GM06990 (cell line): ENCODE data around the gene CCR5AS.
A peak's percentile ranks its signal among the peaks of the same experiment; 100 is the strongest.

Experiments
- DNase-seq: peaks from one replicate; pipeline ENCODE4 v3.0.0-alpha.2; 2011; ENCODE audit not compliant: insufficient read length; ENCODE audit errors: extremely low read depth
- H3K27me3 ChIP-seq: replicated peaks from 2 replicates; pipeline ENCODE4 v1.6.0; 2011; ENCODE audit warnings: low read length; ENCODE audit not compliant: control insufficient read depth, insufficient read depth
- H3K36me3 ChIP-seq: 2 replicates; pipeline ENCODE4 v1.5.1; 2011; ENCODE audit warnings: low read length; ENCODE audit not compliant: control insufficient read depth, insufficient read depth
- H3K4me3 ChIP-seq: replicated peaks from 2 replicates; pipeline ENCODE4 v1.5.1; 2011; ENCODE audit warnings: low read depth, mild to moderate bottlenecking, control low read depth, low read length
- CTCF ChIP-seq: IDR thresholded peaks from 2 replicates; pipeline ENCODE4 v1.5.1; 2011; ENCODE audit warnings: low read length, control low read depth, mild to moderate bottlenecking, inconsistent platforms; ENCODE audit not compliant: insufficient read depth, poor library complexity, severe bottlenecking

CCR5AS gene

GRCh38 chr3:46406788-46407611, at the start of gene CCR5AS, which contains the start of gene CCRL2:
TSS of gene CCR5AS (minus strand) at chr3:46407066.
TSS of gene CCRL2 (plus strand) at chr3:46407259. CDS start at chr3:46408080, 821 bp downstream.
- Histone ChIP-seq H3K36me3 (no peaks in the 10 kb centered on the region), H3K27me3 (no peaks in the 10 kb centered on the region), H3K4me3 (peak within 1 kb of the TSS; percentile 26; the same call in 1 of the 2 replicates)
- peak; percentile 44 for DNase-seq
- no peak for TF ChIP-seq CTCF

GRCh38 chr3:46456118-46456517, 49.3 kb upstream of the CCR5AS start:
- TF ChIP-seq CTCF: no peak
- Histone ChIP-seq H3K27me3 (peaks cover 1% of the 10 kb centered on the region), H3K4me3 (no peak overlapping the region), H3K36me3 (no peaks in the 10 kb centered on the region)
- DNase-seq: no peak

GRCh38 chr3:46455231-46456115, 48.6 kb upstream of the CCR5AS start:
- Histone ChIP-seq H3K4me3 (no peak overlapping the region), H3K36me3 (no peaks in the 10 kb centered on the region), H3K27me3 (peaks cover 1% of the 10 kb centered on the region)
- TF ChIP-seq CTCF: no peak
- no peak for DNase-seq

- peaks cover 1% of the 10 kb centered on the region for H3K27me3 ChIP-seq
- no peak for TF ChIP-seq CTCF
- no peak overlapping the region for H3K4me3 ChIP-seq
- H3K36me3 ChIP-seq: no peaks in the 10 kb centered on the region
- DNase-seq: no peak
Observed at GRCh38 chr3:46454606-46455005, 47.7 kb upstream of the CCR5AS start.

GRCh38 chr3:46454209-46454595, 47.3 kb upstream of the CCR5AS start:
- H3K27me3 ChIP-seq: peaks cover 1% of the 10 kb centered on the region
- DNase-seq: no peak
- H3K36me3 ChIP-seq: no peaks in the 10 kb centered on the region
- no peak overlapping the region for H3K4me3 ChIP-seq
- no peak for TF ChIP-seq CTCF
